MM.1S (cell line): Measurements from ENCODE around the gene CDAN1.
A peak's percentile ranks its signal among the peaks of the same experiment; 100 is the strongest.

Experiments used
- DNase-seq: peaks from one replicate; pipeline ENCODE4 v3.0.0-alpha.2; 2015
- H2AFZ ChIP-seq: fragments of 300-600 bp; sonication (generic); 2 replicates; pipeline ENCODE4 v1.6.0; 2016; ENCODE audit warnings: antibody characterized with exemption, low read length
- H3F3A ChIP-seq: fragments of 300-600 bp; sonication (generic); 2 replicates; pipeline ENCODE4 v1.6.1; 2016; ENCODE audit warnings: mild to moderate bottlenecking, antibody characterized with exemption, low read length, moderate library complexity, mixed read lengths; ENCODE audit not compliant: insufficient read depth
- H3K27ac ChIP-seq: fragments of 300-600 bp; sonication (generic); 2 replicates; pipeline ENCODE4 v1.5.1; 2016; ENCODE audit warnings: mild to moderate bottlenecking, low read length
- H3K27me3 ChIP-seq: fragments of 300-600 bp; sonication (generic); replicated peaks from 2 replicates; pipeline ENCODE4 v1.6.0; 2016; ENCODE audit warnings: low read length; ENCODE audit not compliant: insufficient read depth
- H3K36me3 ChIP-seq: fragments of 300-600 bp; sonication (generic); replicated peaks from 2 replicates; pipeline ENCODE4 v1.6.1; 2016; ENCODE audit warnings: mild to moderate bottlenecking, low read length, mixed read lengths; ENCODE audit not compliant: insufficient read depth
- H3K4me1 ChIP-seq: fragments of 300-600 bp; sonication (generic); 2 replicates; pipeline ENCODE4 v1.6.1; 2016; ENCODE audit warnings: low read length, mixed read lengths
- H3K4me2 ChIP-seq: fragments of 300-600 bp; sonication (generic); 2 replicates; pipeline ENCODE4 v1.6.0; 2016; ENCODE audit warnings: low read depth, low read length
- H3K4me3 ChIP-seq: fragments of 300-600 bp; sonication (generic); 2 replicates; pipeline ENCODE4 v1.5.1; 2016; ENCODE audit warnings: low read length, mixed read lengths
- H3K79me2 ChIP-seq: fragments of 300-600 bp; sonication (generic); 2 replicates; pipeline ENCODE4 v1.6.1; 2016; ENCODE audit warnings: mixed run types, low read length, mixed read lengths
- H3K9ac ChIP-seq: fragments of 300-600 bp; sonication (generic); 2 replicates; pipeline ENCODE4 v1.6.1; 2016; ENCODE audit warnings: low read length, mixed read lengths
- H3K9me2 ChIP-seq: fragments of 300-600 bp; sonication (generic); replicated peaks from 2 replicates; pipeline ENCODE4 v1.6.1; 2016; ENCODE audit warnings: mild to moderate bottlenecking, low read length, mixed read lengths; ENCODE audit not compliant: insufficient read depth
- H3K9me3 ChIP-seq: fragments of 300-600 bp; sonication (generic); replicated peaks from 2 replicates; pipeline ENCODE4 v1.6.1; 2016; ENCODE audit warnings: mild to moderate bottlenecking, low read length, mixed read lengths; ENCODE audit not compliant: insufficient read depth
- H4K20me1 ChIP-seq: fragments of 300-600 bp; sonication (generic); 2 replicates; pipeline ENCODE4 v1.6.1; 2016; ENCODE audit warnings: mild to moderate bottlenecking, low read length, moderate library complexity, mixed read lengths; ENCODE audit not compliant: insufficient read depth
- CTCF ChIP-seq: fragments of 300-600 bp; sonication (generic); IDR thresholded peaks from 2 replicates; pipeline ENCODE4 v1.5.1; 2016; ENCODE audit warnings: antibody characterized with exemption, low read length, mixed read lengths
- EZH2 ChIP-seq: fragments of 300-600 bp; sonication (generic); optimal IDR thresholded peaks from 2 replicates; pipeline ENCODE3; 2017; ENCODE audit warnings: low read depth, mild to moderate bottlenecking, antibody characterized with exemption, low read length, mixed read lengths
- EZH2phosphoT487 ChIP-seq: fragments of 300-600 bp; sonication (generic); IDR thresholded peaks from 2 replicates; pipeline ENCODE4 v1.6.1; 2018; ENCODE audit warnings: antibody characterized with exemption, low read length

Gene CDAN1, protein sequence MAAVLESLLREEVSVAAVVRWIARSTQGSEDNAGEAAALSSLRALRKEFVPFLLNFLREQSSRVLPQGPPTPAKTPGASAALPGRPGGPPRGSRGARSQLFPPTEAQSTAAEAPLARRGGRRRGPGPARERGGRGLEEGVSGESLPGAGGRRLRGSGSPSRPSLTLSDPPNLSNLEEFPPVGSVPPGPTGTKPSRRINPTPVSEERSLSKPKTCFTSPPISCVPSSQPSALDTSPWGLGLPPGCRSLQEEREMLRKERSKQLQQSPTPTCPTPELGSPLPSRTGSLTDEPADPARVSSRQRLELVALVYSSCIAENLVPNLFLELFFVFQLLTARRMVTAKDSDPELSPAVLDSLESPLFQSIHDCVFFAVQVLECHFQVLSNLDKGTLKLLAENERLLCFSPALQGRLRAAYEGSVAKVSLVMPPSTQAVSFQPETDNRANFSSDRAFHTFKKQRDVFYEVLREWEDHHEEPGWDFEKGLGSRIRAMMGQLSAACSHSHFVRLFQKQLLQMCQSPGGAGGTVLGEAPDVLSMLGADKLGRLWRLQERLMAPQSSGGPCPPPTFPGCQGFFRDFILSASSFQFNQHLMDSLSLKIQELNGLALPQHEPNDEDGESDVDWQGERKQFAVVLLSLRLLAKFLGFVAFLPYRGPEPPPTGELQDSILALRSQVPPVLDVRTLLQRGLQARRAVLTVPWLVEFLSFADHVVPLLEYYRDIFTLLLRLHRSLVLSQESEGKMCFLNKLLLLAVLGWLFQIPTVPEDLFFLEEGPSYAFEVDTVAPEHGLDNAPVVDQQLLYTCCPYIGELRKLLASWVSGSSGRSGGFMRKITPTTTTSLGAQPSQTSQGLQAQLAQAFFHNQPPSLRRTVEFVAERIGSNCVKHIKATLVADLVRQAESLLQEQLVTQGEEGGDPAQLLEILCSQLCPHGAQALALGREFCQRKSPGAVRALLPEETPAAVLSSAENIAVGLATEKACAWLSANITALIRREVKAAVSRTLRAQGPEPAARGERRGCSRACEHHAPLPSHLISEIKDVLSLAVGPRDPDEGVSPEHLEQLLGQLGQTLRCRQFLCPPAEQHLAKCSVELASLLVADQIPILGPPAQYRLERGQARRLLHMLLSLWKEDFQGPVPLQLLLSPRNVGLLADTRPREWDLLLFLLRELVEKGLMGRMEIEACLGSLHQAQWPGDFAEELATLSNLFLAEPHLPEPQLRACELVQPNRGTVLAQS

GRCh38 chr15:42736793-42737528, at the start of gene CDAN1:
TSS of gene CDAN1 (minus strand) at chr15:42737128. CDS start at chr15:42737102, 26 bp downstream.
- TF ChIP-seq EZH2: no peak
- TF ChIP-seq EZH2phosphoT487: no peak
- no peak for TF ChIP-seq CTCF
- H3K4me2 ChIP-seq: peak within 1 kb of the TSS; percentile 97
- H3K27me3 ChIP-seq: no peaks in the 10 kb centered on the region
- peaks cover 4% of the 10 kb centered on the region; the same call in 1 of the 2 replicates for H3F3A ChIP-seq
- peak within 1 kb of the TSS; percentile 82 for H3K4me3 ChIP-seq
- H3K9ac ChIP-seq: peak within 1 kb of the TSS; percentile 82
- H3K36me3 ChIP-seq: no peaks in the 10 kb centered on the region; the same call in 1 of the 2 replicates
- H4K20me1 ChIP-seq: no peaks in the 10 kb centered on the region
- H3K79me2 ChIP-seq: peaks cover 14% of the 10 kb centered on the region
- peak; percentile 91 for DNase-seq
- H3K9me3 ChIP-seq: no peaks in the 10 kb centered on the region
- no peaks in the 10 kb centered on the region for H3K9me2 ChIP-seq
- H3K27ac ChIP-seq: peak within 1 kb of the TSS; percentile 46; the same call in 1 of the 2 replicates
- peaks cover 6% of the 10 kb centered on the region; the same call in 1 of the 2 replicates for H3K4me1 ChIP-seq
- H2AFZ ChIP-seq: peak within 1 kb of the TSS; percentile 98

- Histone ChIP-seq H3K9ac (no peak overlapping the region), H3K9me2 (no peaks in the 10 kb centered on the region), H3K4me3 (no peak overlapping the region), H3K27me3 (no peaks in the 10 kb centered on the region), H4K20me1 (no peaks in the 10 kb centered on the region), H3K27ac (no peak overlapping the region), H3K4me1 (no peaks in the 10 kb centered on the region), H2AFZ (no peak overlapping the region), H3K9me3 (no peaks in the 10 kb centered on the region), H3F3A (no peaks in the 10 kb centered on the region), H3K4me2 (no peak overlapping the region), H3K36me3 (no peaks in the 10 kb centered on the region), H3K79me2 (no peaks in the 10 kb centered on the region)
- TF ChIP-seq EZH2phosphoT487 (no peak), EZH2 (no peak), CTCF (no peak)
- no peak for DNase-seq
Observed at GRCh38 chr15:42785569-42785968, 48.6 kb upstream of the CDAN1 start.

DNA sequence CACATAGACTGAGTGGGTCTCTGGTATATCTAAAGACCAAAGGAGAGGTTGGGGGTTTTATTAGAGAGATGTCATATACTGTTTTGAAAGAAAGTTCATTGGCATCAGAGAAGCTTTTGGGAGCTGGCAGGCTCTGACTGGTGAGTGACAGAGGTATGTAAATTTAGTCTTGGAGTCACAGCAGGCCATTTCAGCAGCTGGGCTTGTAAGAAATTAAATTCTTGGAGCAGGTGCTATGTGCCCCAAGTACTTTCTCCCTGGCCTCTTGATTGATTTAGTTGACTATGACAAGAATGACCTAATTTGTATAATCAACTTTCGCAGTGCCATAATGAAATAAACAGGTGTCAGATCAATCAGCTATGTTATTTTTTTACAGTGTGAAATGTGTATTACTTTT, 47.8 kb upstream of the CDAN1 start:
- Histone ChIP-seq H3K36me3 (no peaks in the 10 kb centered on the region), H2AFZ (no peak overlapping the region)

More for the DNA sequence above, 47.8 kb upstream of the CDAN1 start:
- Histone ChIP-seq H3K4me3 (no peak overlapping the region), H3K9me2 (no peaks in the 10 kb centered on the region), H3K4me1 (no peaks in the 10 kb centered on the region), H3K79me2 (no peaks in the 10 kb centered on the region), H3K9ac (no peak overlapping the region), H3K27me3 (no peaks in the 10 kb centered on the region), H3F3A (no peaks in the 10 kb centered on the region), H4K20me1 (no peaks in the 10 kb centered on the region), H3K4me2 (no peak overlapping the region), H3K9me3 (no peaks in the 10 kb centered on the region), H3K27ac (no peak overlapping the region)
- no peak for DNase-seq
- TF ChIP-seq CTCF: no peak
- no peak for TF ChIP-seq EZH2
- no peak for TF ChIP-seq EZH2phosphoT487
